Neural progenitor cell (in vitro differentiated cells): ENCODE measurements around the gene GPR156. TPM values are rescaled to one million over a fixed set of nuclear protein-coding genes. Genes with fewer than 3 reads are reported as not detected.

Source experiments
- DNase-seq: peaks from one replicate; pipeline ENCODE4 v3.0.0-alpha.2; 2016; ENCODE audit warnings: low spot score
- H2AFZ ChIP-seq: fragments of 200-600 bp; sonication (generic); replicated peaks from 2 replicates; pipeline ENCODE4 v1.6.1; 2016; ENCODE audit warnings: antibody characterized with exemption
- H3F3A ChIP-seq: fragments of 200-600 bp; sonication (generic); 2 replicates; pipeline ENCODE4 v1.6.1; 2016; ENCODE audit warnings: antibody characterized with exemption, low read depth
- H3K27ac ChIP-seq: fragments of 200-600 bp; sonication (generic); 2 replicates; pipeline ENCODE4 v1.5.1; 2016; ENCODE audit warnings: mild to moderate bottlenecking
- H3K27me3 ChIP-seq: fragments of 200-600 bp; sonication (generic); 2 replicates; pipeline ENCODE4 v1.6.1; 2016; ENCODE audit warnings: mild to moderate bottlenecking, moderate library complexity
- H3K36me3 ChIP-seq: fragments of 200-600 bp; sonication (generic); 2 replicates; pipeline ENCODE4 v1.5.1; 2016
- H3K4me1 ChIP-seq: fragments of 200-600 bp; sonication (generic); 2 replicates; pipeline ENCODE4 v1.6.1; 2016; ENCODE audit warnings: mixed run types
- H3K4me2 ChIP-seq: fragments of 200-600 bp; sonication (generic); 2 replicates; pipeline ENCODE4 v1.6.1; 2016
- H3K4me3 ChIP-seq: fragments of 200-600 bp; sonication (generic); 2 replicates; pipeline ENCODE4 v1.5.1; 2016
- H3K79me2 ChIP-seq: fragments of 200-600 bp; sonication (generic); 2 replicates; pipeline ENCODE4 v1.6.1; 2016; ENCODE audit warnings: low read depth
- H3K9ac ChIP-seq: fragments of 200-600 bp; sonication (generic); 2 replicates; pipeline ENCODE4 v1.6.1; 2016
- H3K9me3 ChIP-seq: fragments of 200-600 bp; sonication (generic); 2 replicates; pipeline ENCODE4 v1.5.1; 2016; ENCODE audit warnings: low read depth
- H4K20me1 ChIP-seq: fragments of 200-600 bp; sonication (generic); 2 replicates; pipeline ENCODE4 v1.6.1; 2016; ENCODE audit warnings: low read depth
- H3K27ac Mint-ChIP-seq: 3 replicates; pipeline ENCODE4 v1.8.0; 2021; ENCODE audit warnings: mixed read lengths
- H3K27me3 Mint-ChIP-seq: 2 replicates; pipeline ENCODE4 v1.8.0; 2022; ENCODE audit warnings: low read depth, mild to moderate bottlenecking, inconsistent platforms, moderate library complexity, mixed read lengths; ENCODE audit not compliant: insufficient read depth
- H3K36me3 Mint-ChIP-seq: 3 replicates; pipeline ENCODE4 v1.8.0; 2021; ENCODE audit warnings: mixed read lengths
- H3K4me1 Mint-ChIP-seq: 3 replicates; pipeline ENCODE4 v1.8.0; 2021; ENCODE audit warnings: mixed read lengths
- H3K4me3 Mint-ChIP-seq: 3 replicates; pipeline ENCODE4 v1.8.0; 2021; ENCODE audit warnings: mild to moderate bottlenecking, moderate library complexity, mixed read lengths
- H3K9me3 Mint-ChIP-seq: 3 replicates; pipeline ENCODE4 v1.8.0; 2020; ENCODE audit warnings: mixed read lengths
- CTCF ChIP-seq: fragments of 200-600 bp; sonication (generic); IDR thresholded peaks from 2 replicates; pipeline ENCODE4 v1.5.1; 2017; ENCODE audit warnings: antibody characterized with exemption, mild to moderate bottlenecking
- EZH2 ChIP-seq: fragments of 200-600 bp; sonication (generic); IDR thresholded peaks from 2 replicates; pipeline ENCODE4 v1.6.1; 2017; ENCODE audit warnings: antibody characterized with exemption, mild to moderate bottlenecking, moderate library complexity
- EZH2phosphoT487 ChIP-seq: fragments of 200-600 bp; sonication (generic); IDR thresholded peaks from 2 replicates; pipeline ENCODE4 v1.6.1; 2017; ENCODE audit warnings: antibody characterized with exemption
- total RNA-seq: library from RNA; depleted of rRNA; stranded (reverse); fragments of >200 nt; gene quantifications from 2 replicates; pipeline ENCODE4 v1.2.3, GENCODE V29; 2015; ENCODE audit warnings: low replicate concordance

The GPR156 gene
- total RNA-seq, 1 donor from 2014 or later = 2.2 TPM

GRCh38 chr3:120192159-120192558 lies 92.9 kb downstream of the GPR156 start:
- no peak overlapping the region for H3K4me3 Mint-ChIP-seq
- no peak overlapping the region for H3K4me2 ChIP-seq
- no peaks in the 10 kb centered on the region for H3K36me3 ChIP-seq
- H3K9me3 Mint-ChIP-seq = no peaks in the 10 kb centered on the region
- H3K36me3 Mint-ChIP-seq = no peaks in the 10 kb centered on the region
- no peaks in the 10 kb centered on the region for H4K20me1 ChIP-seq
- H3K9ac ChIP-seq = no peak overlapping the region
- no peak overlapping the region for H3K27ac ChIP-seq
- H3F3A ChIP-seq = no peaks in the 10 kb centered on the region
- H3K4me1 ChIP-seq = no peaks in the 10 kb centered on the region
- H3K27ac Mint-ChIP-seq = no peak overlapping the region
- no peak for DNase-seq
- H3K27me3 ChIP-seq = no peaks in the 10 kb centered on the region
- TF ChIP-seq EZH2 = no peak
- TF ChIP-seq CTCF = no peak
- no peak for TF ChIP-seq EZH2phosphoT487
- no peaks in the 10 kb centered on the region for H3K4me1 Mint-ChIP-seq
- no peak overlapping the region for H2AFZ ChIP-seq
- H3K9me3 ChIP-seq = no peaks in the 10 kb centered on the region
- no peak overlapping the region for H3K4me3 ChIP-seq
- H3K27me3 Mint-ChIP-seq = no peaks in the 10 kb centered on the region
- no peaks in the 10 kb centered on the region for H3K79me2 ChIP-seq

DNA sequence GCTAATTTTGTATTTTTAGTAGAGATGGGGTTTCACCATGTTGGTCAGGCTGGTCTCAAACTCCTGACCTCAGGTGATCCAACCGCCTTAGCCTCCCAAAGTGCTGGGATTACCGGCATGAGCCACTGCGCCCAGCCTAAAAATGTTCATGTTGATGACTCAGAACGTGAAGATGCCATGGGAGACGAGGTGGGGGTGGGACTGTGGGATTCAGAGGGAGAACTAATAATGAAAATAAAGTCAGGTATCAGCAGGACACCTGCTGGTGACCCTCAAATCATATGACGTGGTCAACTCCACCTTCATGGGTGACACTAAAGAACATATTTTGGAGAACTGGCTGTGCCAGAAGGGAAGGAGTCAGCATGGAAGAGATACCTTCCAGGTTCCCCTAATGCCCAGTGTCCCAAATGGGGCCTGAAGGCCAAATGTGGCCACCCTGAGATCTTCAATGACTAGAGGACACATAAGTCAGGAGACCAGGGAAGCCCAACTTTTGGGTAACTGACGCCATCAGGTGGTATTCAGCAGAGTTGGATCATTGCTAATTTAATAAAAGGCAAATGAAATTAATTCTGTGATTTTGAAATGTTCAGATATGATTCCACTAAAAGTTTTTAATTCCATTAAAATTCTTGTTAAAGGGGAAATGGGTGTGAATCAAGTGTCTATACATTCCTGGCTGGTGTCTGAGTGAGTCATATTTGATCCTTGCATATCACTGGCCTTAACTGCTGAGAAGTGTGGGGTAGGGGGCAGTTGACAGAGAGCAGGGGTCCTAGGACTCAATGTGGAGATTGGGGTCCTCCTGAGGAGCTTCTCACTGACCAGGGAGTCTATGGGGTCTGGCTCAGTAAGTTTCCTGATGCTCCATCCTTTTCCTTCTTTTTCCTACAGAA lies 102.2 kb downstream of the GPR156 start:
- Histone ChIP-seq H3F3A (no peaks in the 10 kb centered on the region), H3K4me1 (no peaks in the 10 kb centered on the region), H3K4me2 (no peak overlapping the region), H3K79me2 (no peaks in the 10 kb centered on the region), H4K20me1 (no peaks in the 10 kb centered on the region), H3K36me3 (no peaks in the 10 kb centered on the region), H3K27me3 (no peaks in the 10 kb centered on the region), H3K4me3 (no peak overlapping the region), H2AFZ (no peak overlapping the region), H3K27ac (no peak overlapping the region), H3K9me3 (no peaks in the 10 kb centered on the region), H3K9ac (no peak overlapping the region)
- no peaks in the 10 kb centered on the region for H3K36me3 Mint-ChIP-seq
- no peaks in the 10 kb centered on the region for H3K9me3 Mint-ChIP-seq
- DNase-seq = no peak
- no peak overlapping the region for H3K4me3 Mint-ChIP-seq
- no peak for TF ChIP-seq EZH2phosphoT487
- no peak for TF ChIP-seq EZH2
- TF ChIP-seq CTCF = peak; percentile 9
- H3K27me3 Mint-ChIP-seq = peaks cover 6% of the 10 kb centered on the region
- H3K4me1 Mint-ChIP-seq = no peaks in the 10 kb centered on the region
- no peak overlapping the region for H3K27ac Mint-ChIP-seq

DNA sequence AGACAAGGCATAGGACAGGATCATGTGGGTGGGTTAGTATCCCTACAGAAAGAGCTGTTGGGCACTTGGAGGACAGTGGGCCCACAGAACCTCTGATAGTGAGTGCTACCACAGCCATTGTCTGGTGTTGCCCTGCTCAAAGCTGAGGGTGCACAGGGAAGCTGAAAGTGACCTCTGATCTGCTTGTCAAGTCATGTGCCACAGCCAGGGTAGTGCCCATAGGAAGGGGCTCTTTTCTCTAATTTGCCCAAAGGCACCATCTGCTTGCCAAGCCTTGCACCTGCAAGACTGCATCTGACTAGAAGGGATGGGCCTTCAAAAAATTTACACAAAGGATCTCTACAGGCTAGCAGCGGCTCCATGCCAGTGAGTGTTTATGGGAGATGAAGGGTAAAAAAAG lies 103.4 kb downstream of the GPR156 start:
- no peaks in the 10 kb centered on the region for H3K27me3 ChIP-seq
- no peak overlapping the region for H3K4me2 ChIP-seq
- peaks cover 6% of the 10 kb centered on the region for H3K27me3 Mint-ChIP-seq

More for the DNA sequence above, 103.4 kb downstream of the GPR156 start:
- Histone ChIP-seq H3F3A (no peaks in the 10 kb centered on the region), H3K9me3 (no peaks in the 10 kb centered on the region), H3K9ac (no peak overlapping the region), H4K20me1 (no peaks in the 10 kb centered on the region), H3K36me3 (no peaks in the 10 kb centered on the region), H3K79me2 (no peaks in the 10 kb centered on the region), H2AFZ (no peak overlapping the region), H3K4me1 (no peaks in the 10 kb centered on the region), H3K4me3 (no peak overlapping the region), H3K27ac (no peak overlapping the region)
- Mint-ChIP-seq H3K4me3 (no peak overlapping the region), H3K4me1 (peaks cover 6% of the 10 kb centered on the region), H3K27ac (no peak overlapping the region), H3K9me3 (no peaks in the 10 kb centered on the region), H3K36me3 (no peaks in the 10 kb centered on the region)
- no peak for DNase-seq
- TF ChIP-seq CTCF (no peak), EZH2 (no peak), EZH2phosphoT487 (no peak)
